Measurements from ENCODE around the gene FAHD2B.
"Not testable (repeated sequence)": the region's sequence is repeated elsewhere in the genome, so short reads cannot be mapped to it uniquely, and the experiment has no call there.

The FAHD2B gene

DNA sequence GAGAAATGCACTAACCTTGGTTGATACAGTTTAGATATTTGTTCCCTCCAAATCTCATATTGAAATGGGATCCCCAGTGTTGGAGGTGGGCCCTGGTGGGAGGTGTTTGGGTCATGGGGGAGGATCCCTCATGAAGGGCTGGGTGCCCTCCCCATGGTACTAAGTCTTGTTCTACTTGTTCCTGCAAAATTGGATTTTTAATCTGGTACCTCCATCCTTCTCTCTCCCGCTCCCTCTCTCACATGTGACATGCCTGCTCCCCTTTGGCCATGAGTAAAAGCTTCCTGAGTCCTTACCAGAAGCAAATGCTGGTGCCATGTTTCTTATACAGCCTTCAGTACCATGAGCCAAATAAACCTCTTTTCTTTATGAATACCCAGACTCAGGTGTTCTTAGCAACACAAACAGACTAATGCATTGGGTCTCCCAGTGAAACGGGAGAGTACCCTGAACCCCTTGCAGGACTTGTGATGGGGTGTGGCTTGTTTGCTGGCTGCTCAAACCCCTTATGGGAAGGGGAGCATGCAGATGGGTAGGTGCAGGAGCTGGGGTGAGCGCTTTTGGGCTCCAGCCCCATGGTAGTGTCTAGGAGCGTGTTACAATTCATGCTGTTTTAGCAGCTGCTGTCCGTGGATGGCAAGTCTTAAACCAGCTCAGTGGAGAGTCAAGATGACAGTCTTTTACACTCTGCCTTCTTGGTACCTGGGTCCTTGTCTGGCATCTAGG lies 27.2 kb downstream of the FAHD2B start:
- no peak for DNase-seq (ENCODE audit: low read depth, low spot score)
- TF ChIP-seq, protein P1, sequence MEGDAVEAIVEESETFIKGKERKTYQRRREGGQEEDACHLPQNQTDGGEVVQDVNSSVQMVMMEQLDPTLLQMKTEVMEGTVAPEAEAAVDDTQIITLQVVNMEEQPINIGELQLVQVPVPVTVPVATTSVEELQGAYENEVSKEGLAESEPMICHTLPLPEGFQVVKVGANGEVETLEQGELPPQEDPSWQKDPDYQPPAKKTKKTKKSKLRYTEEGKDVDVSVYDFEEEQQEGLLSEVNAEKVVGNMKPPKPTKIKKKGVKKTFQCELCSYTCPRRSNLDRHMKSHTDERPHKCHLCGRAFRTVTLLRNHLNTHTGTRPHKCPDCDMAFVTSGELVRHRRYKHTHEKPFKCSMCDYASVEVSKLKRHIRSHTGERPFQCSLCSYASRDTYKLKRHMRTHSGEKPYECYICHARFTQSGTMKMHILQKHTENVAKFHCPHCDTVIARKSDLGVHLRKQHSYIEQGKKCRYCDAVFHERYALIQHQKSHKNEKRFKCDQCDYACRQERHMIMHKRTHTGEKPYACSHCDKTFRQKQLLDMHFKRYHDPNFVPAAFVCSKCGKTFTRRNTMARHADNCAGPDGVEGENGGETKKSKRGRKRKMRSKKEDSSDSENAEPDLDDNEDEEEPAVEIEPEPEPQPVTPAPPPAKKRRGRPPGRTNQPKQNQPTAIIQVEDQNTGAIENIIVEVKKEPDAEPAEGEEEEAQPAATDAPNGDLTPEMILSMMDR (IDR thresholded peaks at IDR 0.05; ENCODE audit: insufficient read depth, low read length, missing control alignments): no peak
- no peak overlapping the region for H3K4me3 ChIP-seq (ENCODE audit: low read depth, low read length)
- POLR2A ChIA-PET: no interaction called here
- CTCF ChIA-PET: no interaction called here

DNA sequence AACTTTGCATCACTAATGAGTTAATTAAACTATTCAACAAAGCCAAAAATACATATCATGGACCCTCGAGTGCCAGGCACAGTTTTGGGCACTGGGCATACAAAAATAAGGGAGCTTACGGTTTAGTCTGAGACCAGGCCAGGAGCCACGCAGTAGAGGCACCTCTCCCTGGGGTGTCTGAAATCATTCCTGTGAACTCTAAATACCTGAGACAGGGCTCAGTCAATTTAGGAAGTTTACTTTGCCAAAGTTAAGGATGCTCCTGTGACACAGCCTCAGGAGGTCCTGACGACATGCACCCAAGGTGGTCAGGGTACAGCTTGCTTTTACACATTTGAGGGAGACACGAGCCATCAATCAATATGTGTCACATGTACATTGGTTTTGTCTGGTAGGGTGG lies 28.7 kb downstream of the FAHD2B start:
- POLR2A ChIA-PET; H3K4me3 ChIP-seq (ENCODE audit: low read depth, low read length); CTCF ChIA-PET: not testable (repeated sequence)

DNA sequence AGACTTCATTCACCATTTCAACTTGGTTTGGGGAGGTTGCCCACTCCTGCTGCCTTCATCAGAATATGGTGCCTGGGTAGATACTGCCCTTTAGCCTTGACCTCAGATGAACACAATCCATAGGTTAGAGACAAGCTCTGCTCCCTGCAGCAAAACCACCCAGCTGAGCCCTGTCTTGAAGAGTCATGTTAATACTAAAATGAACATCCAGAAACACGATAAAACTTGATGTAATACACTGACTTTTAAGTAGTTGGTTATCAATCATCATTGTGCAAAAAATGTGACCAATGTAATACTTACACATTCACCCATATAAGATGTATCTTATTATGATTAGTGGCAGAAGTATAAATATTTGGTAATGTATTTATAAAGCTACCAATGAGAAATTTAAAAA lies 32.7 kb downstream of the FAHD2B start:
- POLR2A ChIA-PET, CTCF ChIA-PET: not testable (repeated sequence)

More for the DNA sequence above, 28.7 kb downstream of the FAHD2B start:
- not testable (repeated sequence) for DNase-seq (ENCODE audit: low read depth, low spot score)

DNA sequence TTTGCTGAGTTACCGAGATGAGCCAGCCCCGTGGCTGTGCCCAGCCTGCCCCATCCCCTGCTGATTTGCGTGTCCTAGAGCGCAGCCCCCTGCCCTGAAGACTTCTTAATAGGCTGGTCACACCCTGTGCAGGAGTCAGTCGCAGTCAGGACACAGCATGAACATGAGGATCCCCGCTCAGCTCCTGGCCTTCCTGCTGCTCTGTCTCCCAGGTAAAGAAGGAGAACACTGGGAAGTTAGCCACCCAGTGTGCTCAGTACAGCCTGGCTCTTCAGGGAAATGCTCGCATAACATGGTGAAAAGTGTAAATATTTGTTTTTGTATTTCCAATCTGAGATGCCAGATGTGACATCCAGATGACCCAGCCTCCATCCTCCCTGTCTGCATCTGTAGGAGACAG lies 34.9 kb downstream of the FAHD2B start:
- H3K4me3 ChIP-seq (ENCODE audit: low read depth, low read length); POLR2A ChIA-PET; CTCF ChIA-PET: not testable (repeated sequence)

More for the DNA sequence above, 32.7 kb downstream of the FAHD2B start:
- DNase-seq (ENCODE audit: low read depth, low spot score); H3K4me3 ChIP-seq (ENCODE audit: low read depth, low read length): not testable (repeated sequence)

DNA sequence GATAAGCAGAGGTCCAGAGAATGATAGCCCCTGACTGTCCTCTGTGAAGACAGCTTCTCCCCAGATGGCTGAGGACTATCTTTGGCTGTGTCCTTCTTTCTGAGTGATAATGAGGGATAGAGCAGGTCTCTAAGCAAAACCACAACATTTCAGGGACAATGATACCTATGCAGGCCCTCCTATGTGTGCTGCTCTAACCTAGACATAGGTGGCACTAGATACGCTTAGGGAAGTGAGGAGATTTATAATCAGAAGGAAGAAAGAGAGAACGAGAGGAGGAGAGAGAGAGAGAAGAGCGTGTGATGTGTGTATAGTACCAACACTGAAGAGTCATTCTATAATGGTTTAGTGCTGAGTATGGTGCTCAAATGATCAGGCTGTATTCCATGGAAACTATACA lies 38.5 kb downstream of the FAHD2B start:
- CTCF ChIA-PET; H3K4me3 ChIP-seq (ENCODE audit: low read depth, low read length); POLR2A ChIA-PET; DNase-seq (ENCODE audit: low read depth, low spot score): not testable (repeated sequence)

More for the DNA sequence above, 34.9 kb downstream of the FAHD2B start:
- not testable (repeated sequence) for DNase-seq (ENCODE audit: low read depth, low spot score)

DNA sequence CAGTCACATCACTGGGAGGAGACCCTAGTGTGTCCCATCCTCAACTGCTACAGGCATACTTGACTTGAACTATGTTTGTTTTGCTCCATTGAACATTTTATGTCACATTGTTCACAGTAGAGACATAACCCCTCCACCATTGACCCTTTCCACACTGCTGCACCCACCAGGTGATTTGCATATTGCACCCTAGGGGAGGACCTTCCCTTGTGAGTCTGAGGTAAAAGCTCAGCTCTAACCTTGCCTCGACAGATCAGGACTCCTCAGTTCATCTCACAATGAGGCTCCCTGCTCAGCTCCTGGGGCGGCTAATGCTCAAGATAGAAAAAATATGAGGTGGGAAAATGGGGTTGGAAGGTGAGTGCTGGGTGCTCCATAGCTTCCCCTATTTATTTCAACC lies 44.6 kb downstream of the FAHD2B start:
- H3K4me3 ChIP-seq (ENCODE audit: low read depth, low read length); CTCF ChIA-PET; POLR2A ChIA-PET; DNase-seq (ENCODE audit: low read depth, low spot score): not testable (repeated sequence)

DNA sequence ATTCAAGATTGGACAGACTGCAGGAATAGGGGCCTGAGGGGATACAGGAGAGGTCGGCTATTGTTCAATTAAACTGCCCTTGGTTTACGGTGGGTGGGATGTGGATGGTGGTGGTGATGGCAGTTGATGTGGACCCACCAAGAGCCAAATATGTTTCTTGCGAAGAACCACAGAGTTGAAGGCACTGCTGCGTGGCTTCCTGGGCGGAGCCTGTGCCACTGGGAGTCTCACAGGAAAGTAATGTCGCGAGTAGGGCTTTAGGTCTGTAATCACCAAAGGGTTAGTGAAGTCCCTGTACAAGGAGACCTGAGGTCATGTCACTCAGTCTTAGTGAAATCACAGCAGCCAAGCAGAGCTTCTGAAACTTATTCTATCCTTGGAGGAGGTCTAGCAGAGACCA lies 46.2 kb downstream of the FAHD2B start:
- DNase-seq (ENCODE audit: low read depth, low spot score); H3K4me3 ChIP-seq (ENCODE audit: low read depth, low read length); CTCF ChIA-PET; POLR2A ChIA-PET: not testable (repeated sequence)

DNA sequence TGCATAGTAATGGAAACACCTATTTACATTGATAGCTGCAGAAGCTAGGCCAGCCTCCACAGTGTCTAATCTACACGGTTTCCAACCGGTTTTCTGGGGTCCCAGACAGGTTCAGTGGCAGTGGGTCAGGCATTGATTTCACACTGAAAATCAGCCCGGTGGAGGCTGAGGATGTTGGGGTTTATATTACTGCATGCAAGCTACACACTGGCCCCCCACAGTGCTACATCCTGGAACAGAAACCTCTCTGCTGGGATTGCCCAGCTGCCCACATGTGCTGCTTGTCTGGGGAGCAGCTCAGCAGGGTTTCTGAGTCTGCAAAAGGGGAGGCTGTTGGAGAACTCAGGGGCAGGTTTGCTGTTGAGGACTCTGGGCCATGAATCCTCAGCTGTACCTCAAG lies 48.0 kb downstream of the FAHD2B start:
- H3K4me3 ChIP-seq (ENCODE audit: low read depth, low read length); POLR2A ChIA-PET; CTCF ChIA-PET; DNase-seq (ENCODE audit: low read depth, low spot score): not testable (repeated sequence)

DNA sequence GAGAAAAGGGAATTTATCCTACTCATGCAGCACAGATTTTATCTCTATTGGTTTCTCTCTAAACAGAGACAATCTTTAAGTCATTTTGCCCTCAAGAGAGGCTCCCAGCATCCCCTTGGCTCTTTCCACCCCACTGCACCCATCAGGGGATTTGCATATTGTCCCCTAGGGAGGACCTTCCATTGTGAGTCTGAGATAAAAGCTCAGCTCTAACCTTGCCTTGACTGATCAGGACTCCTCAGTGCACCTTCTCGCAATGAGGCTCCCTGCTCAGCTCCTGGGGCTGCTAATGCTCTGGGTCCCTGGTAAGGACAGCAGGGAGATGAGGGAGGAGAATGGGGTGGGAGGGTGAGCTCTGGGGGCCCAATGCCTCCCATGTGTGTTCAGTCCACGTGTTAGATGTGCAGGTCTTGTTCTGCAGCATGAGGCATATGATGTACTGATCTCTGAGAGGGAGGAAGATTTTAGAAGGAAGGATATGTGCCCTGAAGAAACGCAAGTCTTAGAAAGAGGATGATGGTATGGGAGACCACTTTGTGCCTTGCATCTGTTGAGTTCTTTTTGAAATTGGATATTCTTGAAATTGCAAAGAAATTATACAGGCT lies 48.7 kb downstream of the FAHD2B start:
- DNase-seq (ENCODE audit: low read depth, low spot score); H3K4me3 ChIP-seq (ENCODE audit: low read depth, low read length); POLR2A ChIA-PET; CTCF ChIA-PET: not testable (repeated sequence)

Data from AG04449 (cell line).